VCaP (cell line): ENCODE measurements around the gene TREX2.

Experiments
- H3K27ac ChIP-seq: fragments of 450-650 bp; 2 replicates; pipeline ENCODE4 v1.5.1; 2017
- CTCF ChIP-seq: fragments of 450-650 bp; conservative IDR thresholded peaks from 2 replicates; pipeline ENCODE4 v1.5.1; 2017; ENCODE audit warnings: mild to moderate bottlenecking, moderate library complexity

TREX2 gene

GRCh38 chrX:153416781-153417450, 28.9 kb downstream of the TREX2 start:
- no peak overlapping the region for H3K27ac ChIP-seq
- no peak for TF ChIP-seq CTCF

DNA sequence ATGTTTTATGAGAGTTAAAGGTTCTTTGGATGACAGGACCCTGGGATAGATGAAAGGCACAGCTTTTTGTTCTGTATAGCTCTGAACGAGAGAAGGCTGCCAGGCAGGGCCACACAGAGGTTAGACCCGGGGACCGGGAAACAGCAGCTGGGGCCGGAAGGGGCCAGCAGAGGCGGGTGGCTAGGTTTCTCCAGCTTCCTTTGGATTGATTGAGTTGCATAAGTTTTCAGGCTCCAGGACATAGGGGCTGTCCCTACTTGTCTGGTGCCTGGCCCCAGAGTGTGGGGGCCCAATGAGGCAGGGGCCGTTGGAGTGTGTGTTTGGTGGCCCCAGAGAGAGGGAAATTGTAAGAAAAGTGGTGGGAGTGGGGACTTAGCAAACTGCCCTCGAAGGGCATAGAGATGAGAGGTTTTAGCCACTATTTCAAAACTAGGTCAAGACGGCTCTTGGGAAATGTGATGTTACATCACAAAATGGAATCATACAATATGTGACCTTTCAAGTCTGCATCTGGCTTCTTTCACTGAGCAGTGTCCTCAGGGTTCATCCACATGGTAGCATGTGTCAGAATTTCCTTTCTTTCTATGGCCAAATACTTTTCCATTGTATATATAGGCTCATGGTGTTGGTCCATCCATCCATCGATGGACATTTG, 30.9 kb downstream of the TREX2 start:
- no peak for TF ChIP-seq CTCF
- no peak overlapping the region for H3K27ac ChIP-seq

GRCh38 chrX:153413731-153414130, 32.1 kb downstream of the TREX2 start:
- H3K27ac ChIP-seq, result no peak overlapping the region
- TF ChIP-seq CTCF, result no peak

- TF ChIP-seq CTCF, result peak; percentile 19; the same call in 1 of the 2 replicates
Observed at GRCh38 chrX:153412746-153413720, 32.8 kb downstream of the TREX2 start.

GRCh38 chrX:153411988-153412574, 33.8 kb downstream of the TREX2 start:
- no peak for TF ChIP-seq CTCF
- H3K27ac ChIP-seq, result peak overlapping the region; percentile 25; the same call in 1 of the 2 replicates

More at GRCh38 chrX:153412746-153413720, 32.8 kb downstream of the TREX2 start:
- H3K27ac ChIP-seq, result no peak overlapping the region

DNA sequence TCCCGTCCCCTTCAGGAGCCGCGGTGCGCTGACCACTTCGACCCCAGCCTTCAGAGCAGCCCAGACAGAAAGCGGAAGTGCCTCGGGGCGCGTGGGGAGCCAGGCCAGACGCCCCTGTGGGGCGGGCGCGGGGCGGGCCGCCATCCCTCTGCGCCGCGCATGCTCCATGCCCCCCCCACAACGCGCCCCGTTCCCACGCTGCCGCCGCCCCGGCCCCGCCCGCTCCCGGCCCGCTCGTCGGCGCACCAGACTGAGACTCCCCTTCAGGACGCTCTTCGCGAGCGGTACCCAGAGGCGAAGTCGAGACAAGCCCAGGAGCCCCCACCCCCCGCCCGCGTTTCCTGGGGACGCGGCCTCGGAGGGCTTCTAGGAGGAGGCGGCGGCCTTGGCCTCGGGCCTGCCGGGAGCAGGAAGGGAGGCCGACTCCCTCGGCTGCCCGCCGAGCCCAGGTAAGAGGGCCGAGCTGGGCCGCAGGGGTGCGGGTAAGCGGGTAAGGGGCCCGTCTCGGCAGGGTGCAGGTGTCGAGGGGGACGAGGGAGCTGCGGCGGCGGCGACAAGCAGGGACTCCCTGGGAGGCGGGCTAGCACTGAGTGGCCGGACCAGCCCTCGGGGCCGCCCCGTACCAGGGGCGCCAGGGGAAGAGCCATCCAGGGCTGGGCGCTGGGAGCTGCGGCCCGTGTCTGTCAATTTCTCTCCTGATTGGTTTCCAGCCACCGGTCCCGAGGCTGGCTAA, 34.4 kb downstream of the TREX2 start, which contains the start of gene ZFP92:
Gene ZFP92 (plus strand): TSS at position 218 of the 733 bp plus-strand sequence. CDS start 6,851 bp downstream, outside the sequence.
- no peak for TF ChIP-seq CTCF
- peak within 1 kb of the TSS; percentile 25; the same call in 1 of the 2 replicates for H3K27ac ChIP-seq
